HG03457 (cell line): ENCODE data around the gene CUL4A.
"Not testable (repeated sequence)": the region's sequence is repeated elsewhere in the genome, so short reads cannot be mapped to it uniquely, and the experiment has no call there.

ENCODE experiments used
- ATAC-seq: cut with Tn5 transposase; IDR thresholded peaks from one replicate; pipeline ENCODE4 v1.9.1; 2021; ENCODE audit warnings: moderate number of reproducible peaks; ENCODE audit not compliant: unreplicated experiment

CUL4A gene

GRCh38 chr13:113233101-113233500, 23.7 kb downstream of the CUL4A start:
- no peak for ATAC-seq

DNA sequence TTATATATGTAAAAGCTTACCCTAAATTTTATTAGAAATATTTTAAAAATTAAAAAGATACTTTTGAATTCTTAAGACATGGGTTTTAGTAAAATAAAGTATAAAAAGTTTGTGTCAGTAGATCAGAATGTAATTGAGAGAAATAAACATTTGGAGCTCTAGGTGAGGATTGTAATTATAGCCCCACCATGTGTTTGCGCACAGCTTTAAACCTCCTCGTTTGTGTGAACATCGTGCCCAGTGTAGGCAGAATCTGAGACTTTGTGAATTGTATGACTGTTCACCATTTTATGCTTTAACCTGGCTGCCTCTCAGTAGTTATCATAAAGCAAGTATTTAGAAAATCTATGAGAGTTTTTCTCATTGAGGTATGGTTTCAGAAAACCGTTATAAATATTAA, 29.1 kb downstream of the CUL4A start:
- ATAC-seq, result no peak

DNA sequence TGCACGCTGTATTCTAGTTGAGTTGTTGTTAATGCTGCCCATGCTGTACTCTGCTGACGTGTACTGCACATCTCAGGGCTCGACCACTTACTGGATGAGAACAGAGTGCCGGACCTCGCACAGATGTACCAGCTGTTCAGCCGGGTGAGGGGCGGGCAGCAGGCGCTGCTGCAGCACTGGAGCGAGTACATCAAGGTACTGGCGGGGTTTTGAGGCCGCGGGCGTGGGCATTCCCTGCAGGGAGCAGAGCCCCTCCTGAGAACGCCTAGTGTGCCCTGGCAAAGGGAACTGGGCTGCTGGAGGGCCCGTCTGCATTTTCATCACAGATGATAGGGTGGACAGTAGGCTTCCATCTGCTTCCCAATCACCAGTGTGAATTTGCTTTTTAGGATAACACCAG, 29.9 kb downstream of the CUL4A start:
- no peak for ATAC-seq

GRCh38 chr13:113239986-113240385, 30.6 kb downstream of the CUL4A start:
- ATAC-seq, result no peak

- ATAC-seq, result not testable (repeated sequence)
These were observed 32.2 kb downstream of the CUL4A start for GRCh38 chr13:113241623-113242022.

- ATAC-seq, result no peak
These were observed 34.4 kb downstream of the CUL4A start for GRCh38 chr13:113243847-113244246.

GRCh38 chr13:113245849-113246796, 36.7 kb downstream of the CUL4A start:
- no peak for ATAC-seq

GRCh38 chr13:113252516-113253095, 43.2 kb downstream of the CUL4A start:
- no peak for ATAC-seq

- ATAC-seq, result not testable (repeated sequence)
These were observed 48.5 kb downstream of the CUL4A start for GRCh38 chr13:113257908-113258307.

GRCh38 chr13:113258321-113259054, 49.1 kb downstream of the CUL4A start:
- no peak for ATAC-seq

- ATAC-seq, result no peak
These were observed 51.6 kb downstream of the CUL4A start for GRCh38 chr13:113260996-113261395.

DNA sequence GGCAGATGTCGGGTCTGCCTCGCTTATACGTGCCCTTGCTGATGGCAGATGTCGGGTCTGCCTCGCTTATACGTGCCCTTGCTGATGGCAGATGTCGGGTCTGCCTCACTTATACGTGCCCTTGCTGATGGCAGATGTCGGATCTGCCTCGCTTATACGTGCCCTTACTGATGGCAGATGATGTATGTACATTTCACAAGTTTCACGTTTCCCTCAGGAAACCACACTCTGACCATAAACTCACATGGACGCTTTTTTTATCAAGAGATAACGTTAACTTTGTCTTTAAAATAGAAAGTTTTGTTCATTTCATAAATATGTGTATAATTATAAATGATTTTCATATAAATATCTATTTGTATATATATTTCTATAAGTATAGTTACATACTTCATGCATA, 53.6 kb downstream of the CUL4A start:
- ATAC-seq, result not testable (repeated sequence)

DNA sequence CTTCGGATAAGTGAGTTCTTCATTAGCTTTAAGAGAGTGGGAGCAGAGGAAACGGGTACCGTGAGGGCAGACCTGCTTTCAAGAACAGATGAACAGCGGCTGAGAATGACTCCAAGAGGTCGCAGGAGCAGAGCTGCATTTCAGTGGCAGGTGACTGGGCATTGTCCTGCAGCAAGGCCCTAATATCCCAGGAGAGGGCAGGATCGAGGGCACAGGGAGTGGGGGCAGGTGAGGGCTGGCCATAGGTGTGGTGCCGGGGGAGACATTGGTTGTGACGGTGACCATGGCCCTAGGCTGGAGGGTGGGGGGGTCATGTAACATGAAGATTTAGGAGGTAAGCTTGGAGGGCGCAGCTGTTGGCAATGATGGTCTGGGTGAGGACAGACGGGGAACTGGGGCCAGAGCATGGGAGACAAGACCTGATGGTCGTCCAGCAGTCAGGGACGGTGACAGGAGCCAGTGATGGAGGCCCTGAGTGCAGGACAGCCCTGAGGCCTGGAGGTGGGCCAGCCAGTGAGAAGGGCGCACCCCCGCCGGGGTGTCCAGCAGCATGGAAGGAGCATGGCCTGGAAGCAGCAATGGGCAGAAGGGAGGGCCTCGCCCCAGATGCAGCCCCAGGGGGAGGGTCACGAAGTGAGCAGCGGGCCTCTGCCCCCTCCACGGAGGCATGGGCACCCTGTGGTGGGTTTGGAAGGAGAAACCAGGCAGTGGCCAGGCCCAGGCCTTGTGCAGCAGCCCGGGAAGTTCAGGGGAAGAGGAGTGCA, 58.4 kb downstream of the CUL4A start:
- no peak for ATAC-seq

- no peak for ATAC-seq
These were observed 62.6 kb downstream of the CUL4A start for GRCh38 chr13:113272031-113272430.

- ATAC-seq, result no peak
These were observed 63.3 kb downstream of the CUL4A start for GRCh38 chr13:113272701-113273181.

- no peak for ATAC-seq
These were observed 63.9 kb downstream of the CUL4A start for GRCh38 chr13:113273321-113273720.

DNA sequence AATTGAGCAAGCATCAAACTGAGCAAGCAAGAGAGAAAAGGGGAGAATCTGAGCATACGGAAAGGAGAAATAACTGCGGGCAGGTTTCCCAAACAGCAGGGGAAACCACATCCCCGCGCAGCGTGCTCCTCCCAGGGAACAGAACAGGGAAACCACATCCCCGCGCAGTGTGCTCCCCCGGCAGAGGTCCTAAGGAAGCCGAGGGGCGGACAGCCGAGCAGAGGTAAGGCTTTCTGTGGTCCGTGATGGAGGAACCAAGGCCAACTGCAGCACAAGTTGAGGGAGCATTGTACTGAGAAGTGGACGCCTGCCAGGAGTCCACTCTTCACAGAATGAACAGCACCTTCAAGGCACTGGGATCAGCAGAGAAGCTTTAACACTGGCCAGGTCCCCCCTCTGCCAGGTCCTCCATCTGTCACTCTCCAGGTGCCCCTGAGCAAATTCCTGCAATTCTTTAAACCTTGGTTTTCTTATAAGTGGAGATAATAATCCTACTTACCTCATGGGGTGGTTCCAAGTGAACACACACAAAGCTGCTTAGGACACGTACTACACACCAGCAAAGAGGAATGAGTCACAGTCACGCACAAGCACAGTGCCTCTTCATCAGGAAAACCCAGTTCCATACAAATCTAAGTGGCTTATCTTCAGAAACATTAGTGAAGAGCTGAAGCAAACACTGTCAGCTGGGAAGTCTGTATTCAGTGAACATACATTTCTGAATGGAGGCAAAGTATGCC, 64.6 kb downstream of the CUL4A start:
- no peak for ATAC-seq

- ATAC-seq, result no peak
These were observed 65.3 kb downstream of the CUL4A start for GRCh38 chr13:113274721-113275120.

DNA sequence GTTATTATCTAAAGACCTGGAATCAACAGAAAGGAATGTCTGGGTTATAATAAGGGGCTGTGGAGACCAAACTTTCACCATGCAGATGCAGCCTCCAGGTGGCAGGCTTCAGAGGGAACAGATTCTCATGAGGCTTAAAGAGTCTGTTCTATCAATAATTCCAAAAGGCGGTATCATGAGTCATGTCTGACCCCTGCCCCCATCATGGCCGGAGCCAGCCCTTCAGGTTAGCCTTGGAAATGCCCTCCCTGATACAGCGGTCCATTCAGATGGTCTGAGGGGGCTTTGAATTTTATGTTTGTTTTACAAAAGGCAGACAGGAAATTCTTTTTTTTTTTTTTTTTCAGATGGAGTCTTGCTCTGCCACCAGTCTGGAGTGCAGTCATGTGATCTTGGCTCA, 66.0 kb downstream of the CUL4A start:
- no peak for ATAC-seq

GRCh38 chr13:113280126-113280525, 70.7 kb downstream of the CUL4A start:
- ATAC-seq, result no peak
